Osteocyte (in vitro differentiated cells): ENCODE measurements around the gene FBXL7. TPM values are rescaled to one million over a fixed set of nuclear protein-coding genes. Genes with fewer than 3 reads are reported as not detected.
A peak's percentile ranks its signal among the peaks of the same experiment; 100 is the strongest.

Source experiments
- DNase-seq: peaks from one replicate; pipeline ENCODE4 v3.0.0; 2021; ENCODE audit warnings: mixed read lengths; ENCODE audit not compliant: unreplicated experiment; ENCODE audit errors: extremely low spot score
- H3K27ac Mint-ChIP-seq: one replicate; pipeline ENCODE4 v1.8.0; 2021; ENCODE audit warnings: mild to moderate bottlenecking, mixed read lengths; ENCODE audit not compliant: unreplicated experiment
- H3K27me3 Mint-ChIP-seq: one replicate; pipeline ENCODE4 v1.8.0; 2021; ENCODE audit warnings: mixed read lengths; ENCODE audit not compliant: unreplicated experiment
- H3K36me3 Mint-ChIP-seq: one replicate; pipeline ENCODE4 v1.8.0; 2021; ENCODE audit warnings: mixed read lengths; ENCODE audit not compliant: unreplicated experiment
- H3K4me1 Mint-ChIP-seq: one replicate; pipeline ENCODE4 v1.8.0; 2021; ENCODE audit warnings: mixed read lengths; ENCODE audit not compliant: unreplicated experiment
- H3K4me3 Mint-ChIP-seq: one replicate; pipeline ENCODE4 v1.8.0; 2021; ENCODE audit warnings: mild to moderate bottlenecking, moderate library complexity, mixed read lengths; ENCODE audit not compliant: unreplicated experiment
- H3K9me3 Mint-ChIP-seq: one replicate; pipeline ENCODE4 v1.8.0; 2021; ENCODE audit warnings: mixed read lengths; ENCODE audit not compliant: unreplicated experiment
- total RNA-seq: library from RNA; stranded (reverse); gene quantifications from 2 replicates; pipeline ENCODE4 v1.2.1, GENCODE V29; 2021
- TF ChIP-seq, protein P1 (sequence below): fragments of 200-600 bp; sonication (generic); IDR thresholded peaks from 2 replicates; pipeline ENCODE4 v1.5.0; 2021; ENCODE audit warnings: antibody characterized with exemption, mild to moderate bottlenecking, moderate library complexity

The FBXL7 gene
- total RNA-seq, 1 donor from 2014 or later = 28.4 TPM

DNA sequence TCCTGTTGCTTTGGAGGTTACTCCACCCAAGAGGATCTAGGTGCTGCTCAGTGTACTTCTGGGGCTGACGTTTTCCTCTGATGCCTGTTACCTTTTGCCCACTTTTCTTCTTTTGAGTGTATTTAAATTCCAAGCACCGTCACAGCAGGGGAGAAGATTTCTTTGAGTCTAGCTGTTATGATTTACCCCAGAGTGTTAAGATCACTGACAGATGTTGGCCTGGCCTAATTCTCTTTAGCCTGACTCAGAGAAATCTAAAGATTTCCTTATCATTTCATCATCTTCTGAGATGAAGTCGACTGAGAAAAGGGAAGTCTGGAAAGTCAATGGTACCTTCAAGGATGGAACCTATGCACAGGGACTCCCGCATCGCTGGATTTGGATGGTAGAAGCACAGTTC, 191.5 kb downstream of the FBXL7 start:
- DNase-seq = no peak
- Mint-ChIP-seq H3K9me3 (no peaks in the 10 kb centered on the region), H3K4me3 (no peak overlapping the region), H3K36me3 (no peaks in the 10 kb centered on the region), H3K27ac (peak overlapping the region; percentile 86), H3K4me1 (peaks cover 69% of the 10 kb centered on the region), H3K27me3 (no peaks in the 10 kb centered on the region)
- TF ChIP-seq, protein P1, sequence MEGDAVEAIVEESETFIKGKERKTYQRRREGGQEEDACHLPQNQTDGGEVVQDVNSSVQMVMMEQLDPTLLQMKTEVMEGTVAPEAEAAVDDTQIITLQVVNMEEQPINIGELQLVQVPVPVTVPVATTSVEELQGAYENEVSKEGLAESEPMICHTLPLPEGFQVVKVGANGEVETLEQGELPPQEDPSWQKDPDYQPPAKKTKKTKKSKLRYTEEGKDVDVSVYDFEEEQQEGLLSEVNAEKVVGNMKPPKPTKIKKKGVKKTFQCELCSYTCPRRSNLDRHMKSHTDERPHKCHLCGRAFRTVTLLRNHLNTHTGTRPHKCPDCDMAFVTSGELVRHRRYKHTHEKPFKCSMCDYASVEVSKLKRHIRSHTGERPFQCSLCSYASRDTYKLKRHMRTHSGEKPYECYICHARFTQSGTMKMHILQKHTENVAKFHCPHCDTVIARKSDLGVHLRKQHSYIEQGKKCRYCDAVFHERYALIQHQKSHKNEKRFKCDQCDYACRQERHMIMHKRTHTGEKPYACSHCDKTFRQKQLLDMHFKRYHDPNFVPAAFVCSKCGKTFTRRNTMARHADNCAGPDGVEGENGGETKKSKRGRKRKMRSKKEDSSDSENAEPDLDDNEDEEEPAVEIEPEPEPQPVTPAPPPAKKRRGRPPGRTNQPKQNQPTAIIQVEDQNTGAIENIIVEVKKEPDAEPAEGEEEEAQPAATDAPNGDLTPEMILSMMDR = no peak

DNA sequence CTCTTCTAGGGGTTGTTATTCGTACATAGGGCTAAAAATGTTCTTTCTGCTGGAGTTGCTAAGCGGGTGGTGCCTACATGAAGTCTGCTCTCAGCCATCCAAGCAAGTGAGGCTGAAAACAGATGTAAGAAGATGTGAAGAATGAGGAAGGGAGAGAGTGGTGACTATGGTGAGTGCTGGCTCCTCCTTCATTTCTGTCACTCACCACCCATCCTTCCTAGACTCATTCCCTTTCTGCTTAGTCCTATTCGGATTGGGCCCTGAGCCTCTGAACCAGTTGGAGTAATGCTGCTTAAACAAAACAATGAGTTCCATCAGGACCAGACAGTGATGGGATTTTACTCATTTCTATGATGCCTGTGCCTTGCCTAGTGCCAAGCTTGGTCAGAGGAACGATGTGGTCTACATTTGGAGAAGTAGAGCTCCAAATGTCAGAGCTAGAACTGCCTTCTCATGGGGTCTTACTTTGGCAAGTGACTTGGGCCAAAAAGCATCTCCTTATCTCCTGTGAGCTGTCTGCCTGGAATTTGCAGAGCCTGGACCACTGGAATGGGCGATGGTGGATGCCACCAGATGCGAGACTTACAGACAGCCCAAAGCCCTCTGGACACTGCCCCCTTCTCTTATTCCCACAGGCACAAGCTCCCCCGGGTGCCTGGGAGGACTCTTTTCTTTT, 192.9 kb downstream of the FBXL7 start:
- Mint-ChIP-seq H3K27ac (peak overlapping the region; percentile 43), H3K27me3 (no peaks in the 10 kb centered on the region), H3K36me3 (no peaks in the 10 kb centered on the region), H3K9me3 (no peaks in the 10 kb centered on the region), H3K4me3 (no peak overlapping the region), H3K4me1 (peaks cover 76% of the 10 kb centered on the region)
- DNase-seq = no peak
- TF ChIP-seq, protein P1 = no peak

DNA sequence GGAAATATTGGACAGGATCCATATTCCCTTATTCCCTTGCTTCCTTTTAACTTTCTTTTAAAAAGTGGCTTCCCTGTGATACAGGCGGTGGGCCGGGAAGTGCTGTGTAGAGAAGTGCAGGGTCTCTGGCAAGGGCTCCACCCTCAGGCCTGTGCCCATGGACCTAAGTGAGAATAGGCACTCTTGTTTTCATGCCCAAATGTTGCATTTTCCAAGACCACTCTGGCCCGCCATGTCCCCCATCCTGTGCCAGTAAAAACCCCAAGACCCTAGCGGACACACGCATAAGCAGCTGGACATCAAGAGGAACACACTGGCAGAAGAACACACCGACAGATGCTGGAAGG, 193.4 kb downstream of the FBXL7 start:
- no peak for DNase-seq
- Mint-ChIP-seq H3K27me3 (no peaks in the 10 kb centered on the region), H3K4me3 (no peak overlapping the region), H3K4me1 (peaks cover 76% of the 10 kb centered on the region), H3K27ac (peak overlapping the region; percentile 43), H3K9me3 (no peaks in the 10 kb centered on the region), H3K36me3 (no peaks in the 10 kb centered on the region)
- TF ChIP-seq, protein P1 = no peak

DNA sequence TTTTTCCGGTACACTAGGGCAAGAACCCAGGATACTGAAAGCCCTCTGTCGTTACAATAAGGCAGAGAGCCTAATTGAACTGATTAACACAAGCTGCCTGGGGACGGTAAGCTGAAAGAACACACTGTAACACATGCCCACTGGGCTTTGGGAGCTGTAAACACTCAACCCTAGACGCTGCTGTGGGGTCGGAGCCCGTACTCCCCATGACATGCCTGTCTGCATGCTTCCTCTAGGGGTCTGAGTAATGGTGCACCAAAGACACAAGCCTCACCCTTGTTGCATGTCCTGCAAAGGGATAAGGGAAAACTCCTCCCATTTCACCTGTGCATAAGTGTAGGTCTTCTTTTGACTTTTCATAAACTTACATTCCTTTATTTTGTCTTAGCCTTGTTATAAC, 194.0 kb downstream of the FBXL7 start:
- no peak overlapping the region for H3K4me3 Mint-ChIP-seq

DNA sequence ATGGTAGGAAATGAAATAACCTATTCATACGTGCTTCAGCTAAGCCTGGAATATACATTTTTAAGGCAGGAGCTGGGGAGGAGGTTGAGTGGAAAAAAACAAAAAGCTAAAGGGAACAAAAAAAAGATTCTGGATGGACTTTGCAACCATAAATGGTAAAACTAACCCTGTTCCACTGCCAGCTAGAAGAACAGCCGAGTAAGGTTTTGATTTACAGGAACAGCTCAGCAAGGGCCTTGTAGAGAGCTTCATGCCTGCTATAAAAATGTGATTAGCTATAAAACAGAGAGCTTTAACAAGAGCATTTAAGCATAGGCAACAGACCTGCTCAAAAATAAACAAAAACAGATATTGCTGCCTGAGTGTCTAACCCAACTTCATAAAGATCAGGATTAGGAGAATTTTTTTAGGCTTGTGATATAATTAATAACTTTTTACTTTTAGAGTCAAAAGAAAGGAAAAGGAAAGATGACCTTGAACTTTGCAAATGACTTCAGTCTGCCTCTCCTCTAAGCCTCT, 194.8 kb downstream of the FBXL7 start:
- DNase-seq = no peak
- H3K4me1 Mint-ChIP-seq = peaks cover 67% of the 10 kb centered on the region
- H3K4me3 Mint-ChIP-seq = no peak overlapping the region
- no peaks in the 10 kb centered on the region for H3K27me3 Mint-ChIP-seq
- TF ChIP-seq, protein P1 = no peak
- no peaks in the 10 kb centered on the region for H3K9me3 Mint-ChIP-seq
- no peaks in the 10 kb centered on the region for H3K36me3 Mint-ChIP-seq
- H3K27ac Mint-ChIP-seq = peak overlapping the region; percentile 96

More for the DNA sequence above, 194.0 kb downstream of the FBXL7 start:
- Mint-ChIP-seq H3K36me3 (no peaks in the 10 kb centered on the region), H3K27me3 (no peaks in the 10 kb centered on the region), H3K9me3 (no peaks in the 10 kb centered on the region), H3K27ac (peak overlapping the region; percentile 96), H3K4me1 (peaks cover 71% of the 10 kb centered on the region)
- TF ChIP-seq, protein P1 = no peak
- DNase-seq = no peak
